A549 (cell line): ENCODE results near the gene MAGI1.

Experiments used
- CBX2 ChIP-seq: fragments of 200-600 bp; sonication (generic); IDR thresholded peaks from 2 replicates; pipeline ENCODE4 v1.6.1; 2016; ENCODE audit warnings: low read depth, mild to moderate bottlenecking, borderline replicate concordance
- CEBPB ChIP-seq, 2 experiments: fragments of >200 bp in 1 of 2; sonication (Bioruptor Twin) in 1 of 2; formaldehyde crosslinking in 1 of 2; IDR thresholded peaks; 2 replicates each; pipeline ENCODE4 v1.6.1; 2012 to 2016
- CHD4 ChIP-seq: fragments of 200-600 bp; sonication (generic); IDR thresholded peaks from 2 replicates; pipeline ENCODE4 v1.6.1; 2016; ENCODE audit warnings: antibody characterized with exemption, mild to moderate bottlenecking, borderline replicate concordance
- CTCF ChIP-seq: fragments of >200 bp; sonication (Bioruptor Twin); formaldehyde crosslinking; IDR thresholded peaks from 3 replicates; pipeline ENCODE4 v1.5.1; 2016
- ELK1 ChIP-seq: fragments of 150-350 bp; IDR thresholded peaks from 2 replicates; pipeline ENCODE4 v1.6.1; 2014; ENCODE audit warnings: low read depth, mild to moderate bottlenecking, low read length
- EP300 ChIP-seq, 2 experiments: fragments of >200 bp; sonication (Bioruptor Twin); formaldehyde crosslinking; IDR thresholded peaks; 2 replicates in 1 of 2; 3 replicates in 1 of 2; pipeline ENCODE4 v1.6.1; 2016 to 2017
- HMGXB4 ChIP-seq: fragments of 250-450 bp; sonication (Bioruptor Pico); IDR thresholded peaks from 2 replicates; pipeline ENCODE4 v1.5.0; 2021; ENCODE audit warnings: mild to moderate bottlenecking, moderate library complexity, borderline replicate concordance
- MAX ChIP-seq: IDR thresholded peaks from 2 replicates; pipeline ENCODE4 v1.6.1; 2012
- MAZ ChIP-seq: fragments of 150-350 bp; IDR thresholded peaks from 2 replicates; pipeline ENCODE4 v1.6.1; 2014; ENCODE audit warnings: antibody characterized with exemption, low read depth, low read length, borderline replicate concordance
- NPAS2 ChIP-seq: fragments of 250-450 bp; sonication (Bioruptor Pico); IDR thresholded peaks from 2 replicates; pipeline ENCODE4 v1.8.0; 2022; ENCODE audit warnings: mild to moderate bottlenecking, moderate library complexity, borderline replicate concordance
- POLR2AphosphoS2 ChIP-seq: conservative IDR thresholded peaks from 2 replicates; pipeline ENCODE4 v1.6.1; 2012; ENCODE audit warnings: low read length, improper control_type of control experiment, inconsistent platforms
- USF2 ChIP-seq: fragments of 450-650 bp; IDR thresholded peaks from 2 replicates; pipeline ENCODE4 v1.6.1; 2014; ENCODE audit warnings: antibody characterized with exemption

GRCh38 chr3:65591313-65591712, 447.4 kb downstream of the MAGI1 start:
- TF ChIP-seq USF2, result no peak
- no peak for TF ChIP-seq POLR2AphosphoS2
- TF ChIP-seq CTCF, result no peak
- TF ChIP-seq MAZ, result no peak
- no peak for TF ChIP-seq NPAS2 (CRISPR knock-in tag)
- no peak for TF ChIP-seq CHD4
- no peak for TF ChIP-seq HMGXB4 (CRISPR knock-in tag)
- TF ChIP-seq EP300 (IDR thresholded peaks at IDR 0.05), result no peak
- no peak for TF ChIP-seq MAX
- TF ChIP-seq CBX2, result no peak
- TF ChIP-seq ELK1, result no peak
- no peak for TF ChIP-seq CEBPB (IDR thresholded peaks at IDR 0.05)
